ENCODE measurements around the gene MAPK13.
"Not testable (repeated sequence)": the region's sequence is repeated elsewhere in the genome, so short reads cannot be mapped to it uniquely, and the experiment has no call there.

The MAPK13 gene

GRCh38 chr6:36114798-36115408 is 15.4 kb upstream of the MAPK13 start:
- no peak for DNase-seq (ENCODE audit: low spot score)

- DNase-seq (ENCODE audit: low spot score) = no peak
Observed at GRCh38 chr6:36115412-36115811, 14.9 kb upstream of the MAPK13 start.

- no peak for DNase-seq (ENCODE audit: low spot score)
Observed at GRCh38 chr6:36116066-36116864, 14.0 kb upstream of the MAPK13 start.

- no peak for DNase-seq (ENCODE audit: low spot score)
Observed at GRCh38 chr6:36116943-36117342, 13.4 kb upstream of the MAPK13 start.

- no peak for DNase-seq (ENCODE audit: low spot score)
Observed at GRCh38 chr6:36117658-36118549, 12.4 kb upstream of the MAPK13 start.

GRCh38 chr6:36118550-36119107 is 11.7 kb upstream of the MAPK13 start:
- DNase-seq (ENCODE audit: low spot score) = no peak

GRCh38 chr6:36119209-36119608 is 11.1 kb upstream of the MAPK13 start:
- no peak for DNase-seq (ENCODE audit: low spot score)

- no peak for DNase-seq (ENCODE audit: low spot score)
Observed at GRCh38 chr6:36120018-36120417, 10.3 kb upstream of the MAPK13 start.

- DNase-seq (ENCODE audit: low spot score) = no peak
Observed at GRCh38 chr6:36120539-36120938, 9.8 kb upstream of the MAPK13 start.

GRCh38 chr6:36120979-36121786 is 9.1 kb upstream of the MAPK13 start:
- DNase-seq (ENCODE audit: low spot score) = no peak

- DNase-seq (ENCODE audit: low spot score) = no peak
Observed at GRCh38 chr6:36121787-36122494, 8.4 kb upstream of the MAPK13 start.

- no peak for DNase-seq (ENCODE audit: low spot score)
Observed at GRCh38 chr6:36122495-36123269, 7.6 kb upstream of the MAPK13 start.

- DNase-seq (ENCODE audit: low spot score) = peak; percentile 64
Observed at GRCh38 chr6:36123270-36124139, 6.8 kb upstream of the MAPK13 start.

GRCh38 chr6:36124346-36124745 is 6.0 kb upstream of the MAPK13 start:
- not testable (repeated sequence) for DNase-seq (ENCODE audit: low spot score)

- DNase-seq (ENCODE audit: low spot score) = no peak
Observed at GRCh38 chr6:36124881-36125280, 5.4 kb upstream of the MAPK13 start.

- DNase-seq (ENCODE audit: low spot score) = no peak
Observed at GRCh38 chr6:36125575-36125974, 4.7 kb upstream of the MAPK13 start.

- no peak for DNase-seq (ENCODE audit: low spot score)
Observed at GRCh38 chr6:36126121-36126520, 4.2 kb upstream of the MAPK13 start.

GRCh38 chr6:36126553-36127458 is 3.5 kb upstream of the MAPK13 start:
- no peak for DNase-seq (ENCODE audit: low spot score)
